Measurements from ENCODE around the gene METAP2. TPM values are rescaled to one million over a fixed set of nuclear protein-coding genes. Genes with fewer than 3 reads are reported as not detected.
A peak's percentile ranks its signal among the peaks of the same experiment; 100 is the strongest.
"Not testable (repeated sequence)": the region's sequence is repeated elsewhere in the genome, so short reads cannot be mapped to it uniquely, and the experiment has no call there.

METAP2 gene
- total RNA-seq, 2 donors from 2014 or later, result 38.2 to 55.0 TPM

- DNase-seq, result peak; percentile 37 to 60 (median 55)
- Histone ChIP-seq H3K27ac (peak overlapping the region; percentile 86 to 96 (median 91)), H3K4me3 (peak overlapping the region; percentile 21 to 85), H3K27me3 (no peaks in the 10 kb centered on the region), H3K4me1 (peaks cover 41% of the 10 kb centered on the region), H3K36me3 (replicated peaks in 1 of 2; ENCODE audit: insufficient read depth in 1 of 2, low read depth in 2 of 2) (peaks cover 0 to 2% of the 10 kb centered on the region in 2 donors), H3K9me3 (no peaks in the 10 kb centered on the region)
- TF ChIP-seq CTCF (IDR thresholded peaks at IDR 0.05) (no peak), POLR2A (IDR thresholded peaks at IDR 0.05) (no peak)
- ATAC-seq, result peak; percentile 65
- intact Hi-C loops (cut with DNase I), result no loop called here
- WGBS, 2 donors, result 0 to 1% methylated on average over 23 of the region's 23 CpGs
Observed at GRCh38 chr12:95473231-95473883, 595 bp upstream of the METAP2 start.

GRCh38 chr12:95474660-95474958 is 657 bp downstream of the METAP2 start:
- TF ChIP-seq CTCF (IDR thresholded peaks at IDR 0.05) (no peak), POLR2A (IDR thresholded peaks at IDR 0.05) (no peak)
- peaks cover 0 to 2% of the 10 kb centered on the region in 2 donors for H3K36me3 ChIP-seq (replicated peaks in 1 of 2; ENCODE audit: insufficient read depth in 1 of 2, low read depth in 2 of 2)
- WGBS, 2 donors, result 0% methylated on average over 7 to 16 of the region's 16 CpGs
- no peak for DNase-seq
- peak overlapping the region; percentile 86 to 96 (median 91) for H3K27ac ChIP-seq
- no peak for ATAC-seq
- peak overlapping the region; percentile 85 to 92 for H3K4me3 ChIP-seq
- H3K4me1 ChIP-seq, result peaks cover 51% of the 10 kb centered on the region
- no peaks in the 10 kb centered on the region for H3K9me3 ChIP-seq
- H3K27me3 ChIP-seq, result no peaks in the 10 kb centered on the region
- intact Hi-C loops (cut with DNase I), result no loop called here

GRCh38 chr12:95480230-95480629 is 6.3 kb downstream of the METAP2 start:
- intact Hi-C loops (cut with DNase I), result no loop called here
- no peak overlapping the region for H3K4me3 ChIP-seq
- no peak for TF ChIP-seq POLR2A (IDR thresholded peaks at IDR 0.05)
- TF ChIP-seq CTCF (IDR thresholded peaks at IDR 0.05), result no peak
- ATAC-seq (no peak), DNase-seq (no peak)
- no peaks in the 10 kb centered on the region for H3K27me3 ChIP-seq
- H3K4me1 ChIP-seq, result peaks cover 53% of the 10 kb centered on the region
- H3K27ac ChIP-seq, result no peak overlapping the region
- no peaks in the 10 kb centered on the region for H3K9me3 ChIP-seq
- H3K36me3 ChIP-seq (replicated peaks in 1 of 2; ENCODE audit: insufficient read depth in 1 of 2, low read depth in 2 of 2), result peaks cover 0 to 6% of the 10 kb centered on the region in 2 donors
- 51 to 68% methylated on average over 2 of the region's 2 CpGs for WGBS, 2 donors

GRCh38 chr12:95481072-95481471 is 7.1 kb downstream of the METAP2 start:
- Histone ChIP-seq H3K4me1 (peaks cover 45% of the 10 kb centered on the region), H3K9me3 (no peaks in the 10 kb centered on the region), H3K27ac (no peak overlapping the region), H3K27me3 (no peaks in the 10 kb centered on the region), H3K36me3 (replicated peaks in 1 of 2; ENCODE audit: insufficient read depth in 1 of 2, low read depth in 2 of 2) (peaks cover 0 to 6% of the 10 kb centered on the region in 2 donors), H3K4me3 (no peak overlapping the region)
- ATAC-seq (no peak), DNase-seq (no peak)
- intact Hi-C loops (cut with DNase I), result no loop called here
- WGBS, 2 donors, result 85 to 98% methylated on average over 3 of the region's 3 CpGs
- TF ChIP-seq CTCF (IDR thresholded peaks at IDR 0.05) (no peak), POLR2A (IDR thresholded peaks at IDR 0.05) (no peak)

- intact Hi-C loops (cut with DNase I), result no loop called here
- H3K27me3 ChIP-seq, result no peaks in the 10 kb centered on the region
- DNase-seq, result no peak
- no peak for TF ChIP-seq POLR2A (IDR thresholded peaks at IDR 0.05)
- WGBS, 2 donors, result 87 to 93% methylated on average over 7 of the region's 7 CpGs
- no peak overlapping the region for H3K4me3 ChIP-seq
- ATAC-seq, result no peak
- H3K36me3 ChIP-seq (replicated peaks in 1 of 2; ENCODE audit: insufficient read depth in 1 of 2, low read depth in 2 of 2), result peaks cover 0 to 10% of the 10 kb centered on the region in 2 donors
- peaks cover 38% of the 10 kb centered on the region for H3K4me1 ChIP-seq
- H3K27ac ChIP-seq, result no peak overlapping the region
- no peaks in the 10 kb centered on the region for H3K9me3 ChIP-seq
Observed at GRCh38 chr12:95481888-95482287, 7.9 kb downstream of the METAP2 start.

- peaks cover 33% of the 10 kb centered on the region for H3K4me1 ChIP-seq
- ATAC-seq; H3K36me3 ChIP-seq (replicated peaks in 1 of 2; ENCODE audit: insufficient read depth in 1 of 2, low read depth in 2 of 2); H3K4me3 ChIP-seq; intact Hi-C loops (cut with DNase I); H3K27me3 ChIP-seq; H3K9me3 ChIP-seq; H3K27ac ChIP-seq; DNase-seq: not testable (repeated sequence)
- WGBS, 2 donors, result 90 to 96% methylated on average over 6 of the region's 6 CpGs
Observed at GRCh38 chr12:95482564-95482963, 8.6 kb downstream of the METAP2 start.
